HepG2 (cell line): ENCODE measurements around the gene HMBS. TPM values are rescaled to one million over a fixed set of nuclear protein-coding genes. Genes with fewer than 3 reads are reported as not detected.

Experiments
- ATF5 ChIP-seq: sonication (generic); formaldehyde crosslinking; IDR thresholded peaks from 2 replicates; pipeline ENCODE4 v1.4.0; 2020; ENCODE audit warnings: mild to moderate bottlenecking, low read depth, missing genetic modification reagents
- SAP130 ChIP-seq: IDR thresholded peaks from 2 replicates; pipeline ENCODE4 v1.6.1; 2016; ENCODE audit warnings: low read depth
- SOX6 ChIP-seq, 2 experiments: fragments of 450-650 bp in 1 of 2; sonication (generic) in 1 of 2; formaldehyde crosslinking in 1 of 2; IDR thresholded peaks; 2 replicates each; pipeline versions ENCODE4 v1.4.0 to v1.6.1; 2017 to 2020; ENCODE audit warnings: antibody characterized with exemption in 1 of 2, mild to moderate bottlenecking in 1 of 2, missing genetic modification reagents in 1 of 2
- TAF15 ChIP-seq: fragments of 200-400 bp; formaldehyde crosslinking; IDR thresholded peaks from one replicate; pipeline ENCODE4 v1.6.1; 2018; ENCODE audit warnings: mild to moderate bottlenecking, low read depth, low read length; ENCODE audit not compliant: poor library complexity, severe bottlenecking
- TSC22D2 ChIP-seq: sonication (generic); formaldehyde crosslinking; IDR thresholded peaks from 2 replicates; pipeline ENCODE4 v1.5.1; 2020; ENCODE audit warnings: missing genetic modification reagents, mild to moderate bottlenecking, borderline replicate concordance
- ZBTB7A ChIP-seq: sonication (generic); formaldehyde crosslinking; IDR thresholded peaks from 2 replicates; pipeline ENCODE4 v1.8.0; 2022; ENCODE audit warnings: mild to moderate bottlenecking, missing genetic modification reagents
- ZNF781 ChIP-seq: sonication (generic); formaldehyde crosslinking; IDR thresholded peaks from 2 replicates; pipeline ENCODE4 v1.5.1; 2020; ENCODE audit warnings: borderline replicate concordance, mild to moderate bottlenecking, missing genetic modification reagents; ENCODE audit errors: not compliant biosample characterization
- polyA plus RNA-seq, 8 experiments: library from polyadenylated mRNA; depleted of rRNA in 3 of 8; stranded (reverse) in 7 of 8; unstranded in 1 of 8; fragments of >200 nt; fragmentation: Illumina TruSeq in 4 of 8; extraction: Trizol in 4 of 8; gene quantifications; 2 replicates each; pipeline versions ENCODE4 v1.2.1 to v1.2.3, GENCODE V29; 2011 to 2016; ENCODE audit warnings: low read depth in 4 of 8, missing spikeins in 1 of 8, mixed read lengths in 1 of 8; ENCODE audit not compliant: insufficient read depth in 1 of 8
- total RNA-seq, 5 experiments: library from RNA; depleted of rRNA; stranded (reverse); fragments of >200 nt; fragmentation: Illumina TruSeq; extraction: Trizol; gene quantifications; 2 replicates each; pipeline ENCODE4 v1.2.3, GENCODE V29; 2016; ENCODE audit warnings: low read depth in 1 of 5
- TF ChIP-seq, protein P1 (sequence below): IDR thresholded peaks from 2 replicates; pipeline ENCODE4 v1.6.1; 2016; ENCODE audit warnings: low read depth, missing genetic modification reagents, missing compliant biosample characterization
- TF ChIP-seq, protein P2 (sequence below), 2 experiments: fragments of 450-650 bp in 1 of 2; sonication (generic) in 1 of 2; formaldehyde crosslinking in 1 of 2; IDR thresholded peaks; 2 replicates each; pipeline versions ENCODE4 v1.6.1 to v1.8.0; 2016 to 2022; ENCODE audit warnings: antibody characterized with exemption in 1 of 2, mild to moderate bottlenecking in 1 of 2, missing genetic modification reagents in 1 of 2
- TF ChIP-seq, protein P3 (sequence below): IDR thresholded peaks from 2 replicates; pipeline ENCODE4 v1.6.1; 2016; ENCODE audit warnings: low read depth, control low read depth

HMBS gene
- total and polyA plus RNA-seq, 2 of the 13 experiments (the other 11 are each of a cell fraction or from before 2014, with no cell fraction given), result 9.4 to 46.9 TPM

DNA sequence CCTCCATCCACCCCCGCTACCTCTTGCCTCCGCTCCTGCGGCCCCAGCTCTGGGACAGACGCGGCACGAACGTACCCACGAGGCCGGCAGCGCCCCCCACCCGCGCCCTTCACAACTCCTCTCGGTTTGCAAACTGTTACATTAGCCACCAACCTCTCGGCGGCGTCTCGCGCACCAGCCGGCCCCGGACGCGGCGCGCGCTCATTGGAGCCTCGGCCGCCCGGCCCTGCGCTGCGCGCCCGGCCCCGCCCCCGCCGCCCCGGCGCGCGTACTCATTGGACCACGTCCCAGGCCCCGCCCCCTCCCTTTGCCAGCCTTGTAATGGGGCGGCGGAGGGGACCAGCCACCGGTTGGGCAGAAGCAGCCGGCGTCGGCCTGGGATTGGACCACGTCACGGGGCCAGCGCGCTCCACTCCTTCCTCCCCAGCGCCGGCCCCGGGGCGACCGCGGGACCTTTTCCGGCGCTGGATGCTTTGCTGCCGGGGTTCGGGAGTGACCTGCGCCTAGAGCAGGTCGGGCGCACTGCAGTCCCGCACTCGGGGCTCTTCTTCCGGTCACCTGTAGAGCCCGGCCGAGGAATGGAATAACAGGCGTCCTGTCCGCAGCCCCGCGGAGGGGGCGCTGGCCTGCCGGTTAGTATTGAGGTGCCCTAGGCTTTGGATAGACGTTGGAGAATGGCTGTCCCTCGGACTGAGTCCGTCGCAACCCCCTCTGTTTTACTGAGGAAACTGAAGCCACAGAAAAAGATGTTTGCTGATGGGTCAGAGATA is 27.5 kb upstream of the HMBS start, which contains the start of gene HYOU1 (continued):
- TF ChIP-seq SOX6 (IDR thresholded peaks at IDR 0.05), result no peak
- TF ChIP-seq SOX6 (CRISPR knock-in tag; IDR thresholded peaks at IDR 0.05), result peak; percentile 43; the same call in 1 of the 2 replicates
- TF ChIP-seq, protein P1, sequence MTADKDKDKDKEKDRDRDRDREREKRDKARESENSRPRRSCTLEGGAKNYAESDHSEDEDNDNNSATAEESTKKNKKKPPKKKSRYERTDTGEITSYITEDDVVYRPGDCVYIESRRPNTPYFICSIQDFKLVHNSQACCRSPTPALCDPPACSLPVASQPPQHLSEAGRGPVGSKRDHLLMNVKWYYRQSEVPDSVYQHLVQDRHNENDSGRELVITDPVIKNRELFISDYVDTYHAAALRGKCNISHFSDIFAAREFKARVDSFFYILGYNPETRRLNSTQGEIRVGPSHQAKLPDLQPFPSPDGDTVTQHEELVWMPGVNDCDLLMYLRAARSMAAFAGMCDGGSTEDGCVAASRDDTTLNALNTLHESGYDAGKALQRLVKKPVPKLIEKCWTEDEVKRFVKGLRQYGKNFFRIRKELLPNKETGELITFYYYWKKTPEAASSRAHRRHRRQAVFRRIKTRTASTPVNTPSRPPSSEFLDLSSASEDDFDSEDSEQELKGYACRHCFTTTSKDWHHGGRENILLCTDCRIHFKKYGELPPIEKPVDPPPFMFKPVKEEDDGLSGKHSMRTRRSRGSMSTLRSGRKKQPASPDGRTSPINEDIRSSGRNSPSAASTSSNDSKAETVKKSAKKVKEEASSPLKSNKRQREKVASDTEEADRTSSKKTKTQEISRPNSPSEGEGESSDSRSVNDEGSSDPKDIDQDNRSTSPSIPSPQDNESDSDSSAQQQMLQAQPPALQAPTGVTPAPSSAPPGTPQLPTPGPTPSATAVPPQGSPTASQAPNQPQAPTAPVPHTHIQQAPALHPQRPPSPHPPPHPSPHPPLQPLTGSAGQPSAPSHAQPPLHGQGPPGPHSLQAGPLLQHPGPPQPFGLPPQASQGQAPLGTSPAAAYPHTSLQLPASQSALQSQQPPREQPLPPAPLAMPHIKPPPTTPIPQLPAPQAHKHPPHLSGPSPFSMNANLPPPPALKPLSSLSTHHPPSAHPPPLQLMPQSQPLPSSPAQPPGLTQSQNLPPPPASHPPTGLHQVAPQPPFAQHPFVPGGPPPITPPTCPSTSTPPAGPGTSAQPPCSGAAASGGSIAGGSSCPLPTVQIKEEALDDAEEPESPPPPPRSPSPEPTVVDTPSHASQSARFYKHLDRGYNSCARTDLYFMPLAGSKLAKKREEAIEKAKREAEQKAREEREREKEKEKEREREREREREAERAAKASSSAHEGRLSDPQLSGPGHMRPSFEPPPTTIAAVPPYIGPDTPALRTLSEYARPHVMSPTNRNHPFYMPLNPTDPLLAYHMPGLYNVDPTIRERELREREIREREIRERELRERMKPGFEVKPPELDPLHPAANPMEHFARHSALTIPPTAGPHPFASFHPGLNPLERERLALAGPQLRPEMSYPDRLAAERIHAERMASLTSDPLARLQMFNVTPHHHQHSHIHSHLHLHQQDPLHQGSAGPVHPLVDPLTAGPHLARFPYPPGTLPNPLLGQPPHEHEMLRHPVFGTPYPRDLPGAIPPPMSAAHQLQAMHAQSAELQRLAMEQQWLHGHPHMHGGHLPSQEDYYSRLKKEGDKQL (CRISPR knock-in tag), result no peak
- no peak for TF ChIP-seq ATF5
- TF ChIP-seq TSC22D2 (CRISPR knock-in tag), result no peak
- TF ChIP-seq, protein P2, sequence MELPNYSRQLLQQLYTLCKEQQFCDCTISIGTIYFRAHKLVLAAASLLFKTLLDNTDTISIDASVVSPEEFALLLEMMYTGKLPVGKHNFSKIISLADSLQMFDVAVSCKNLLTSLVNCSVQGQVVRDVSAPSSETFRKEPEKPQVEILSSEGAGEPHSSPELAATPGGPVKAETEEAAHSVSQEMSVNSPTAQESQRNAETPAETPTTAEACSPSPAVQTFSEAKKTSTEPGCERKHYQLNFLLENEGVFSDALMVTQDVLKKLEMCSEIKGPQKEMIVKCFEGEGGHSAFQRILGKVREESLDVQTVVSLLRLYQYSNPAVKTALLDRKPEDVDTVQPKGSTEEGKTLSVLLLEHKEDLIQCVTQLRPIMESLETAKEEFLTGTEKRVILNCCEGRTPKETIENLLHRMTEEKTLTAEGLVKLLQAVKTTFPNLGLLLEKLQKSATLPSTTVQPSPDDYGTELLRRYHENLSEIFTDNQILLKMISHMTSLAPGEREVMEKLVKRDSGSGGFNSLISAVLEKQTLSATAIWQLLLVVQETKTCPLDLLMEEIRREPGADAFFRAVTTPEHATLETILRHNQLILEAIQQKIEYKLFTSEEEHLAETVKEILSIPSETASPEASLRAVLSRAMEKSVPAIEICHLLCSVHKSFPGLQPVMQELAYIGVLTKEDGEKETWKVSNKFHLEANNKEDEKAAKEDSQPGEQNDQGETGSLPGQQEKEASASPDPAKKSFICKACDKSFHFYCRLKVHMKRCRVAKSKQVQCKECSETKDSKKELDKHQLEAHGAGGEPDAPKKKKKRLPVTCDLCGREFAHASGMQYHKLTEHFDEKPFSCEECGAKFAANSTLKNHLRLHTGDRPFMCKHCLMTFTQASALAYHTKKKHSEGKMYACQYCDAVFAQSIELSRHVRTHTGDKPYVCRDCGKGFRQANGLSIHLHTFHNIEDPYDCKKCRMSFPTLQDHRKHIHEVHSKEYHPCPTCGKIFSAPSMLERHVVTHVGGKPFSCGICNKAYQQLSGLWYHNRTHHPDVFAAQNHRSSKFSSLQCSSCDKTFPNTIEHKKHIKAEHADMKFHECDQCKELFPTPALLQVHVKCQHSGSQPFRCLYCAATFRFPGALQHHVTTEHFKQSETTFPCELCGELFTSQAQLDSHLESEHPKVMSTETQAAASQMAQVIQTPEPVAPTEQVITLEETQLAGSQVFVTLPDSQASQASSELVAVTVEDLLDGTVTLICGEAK (IDR thresholded peaks at IDR 0.05), result no peak
- TF ChIP-seq, protein P2 (CRISPR knock-in tag; IDR thresholded peaks at IDR 0.05), result 0 out of 2 replicates have a peak, but pooled peaks have one; percentile 2
- TF ChIP-seq, protein P3, sequence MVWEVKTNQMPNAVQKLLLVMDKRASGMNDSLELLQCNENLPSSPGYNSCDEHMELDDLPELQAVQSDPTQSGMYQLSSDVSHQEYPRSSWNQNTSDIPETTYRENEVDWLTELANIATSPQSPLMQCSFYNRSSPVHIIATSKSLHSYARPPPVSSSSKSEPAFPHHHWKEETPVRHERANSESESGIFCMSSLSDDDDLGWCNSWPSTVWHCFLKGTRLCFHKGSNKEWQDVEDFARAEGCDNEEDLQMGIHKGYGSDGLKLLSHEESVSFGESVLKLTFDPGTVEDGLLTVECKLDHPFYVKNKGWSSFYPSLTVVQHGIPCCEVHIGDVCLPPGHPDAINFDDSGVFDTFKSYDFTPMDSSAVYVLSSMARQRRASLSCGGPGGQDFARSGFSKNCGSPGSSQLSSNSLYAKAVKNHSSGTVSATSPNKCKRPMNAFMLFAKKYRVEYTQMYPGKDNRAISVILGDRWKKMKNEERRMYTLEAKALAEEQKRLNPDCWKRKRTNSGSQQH (CRISPR knock-in tag), result 0 out of 2 replicates have a peak, but pooled peaks have one; percentile 45
- TF ChIP-seq TAF15, result no peak
- TF ChIP-seq ZNF781 (CRISPR knock-in tag), result no peak
- TF ChIP-seq ZBTB7A (CRISPR knock-in tag), result no peak
- peak; percentile 91 for TF ChIP-seq SAP130 (CRISPR knock-in tag)
